HG02981 (cell line): Measurements from ENCODE around the gene KIF23.
"Not testable (repeated sequence)": the region's sequence is repeated elsewhere in the genome, so short reads cannot be mapped to it uniquely, and the experiment has no call there.

Source experiments
- ATAC-seq: cut with Tn5 transposase; IDR thresholded peaks from one replicate; pipeline ENCODE4 v1.9.1; 2021; ENCODE audit warnings: mild to moderate bottlenecking, moderate library complexity; ENCODE audit not compliant: unreplicated experiment

Gene KIF23

GRCh38 chr15:69434238-69434637 is 20.1 kb downstream of the KIF23 start:
- no peak for ATAC-seq

- no peak for ATAC-seq
These were observed 20.5 kb downstream of the KIF23 start for GRCh38 chr15:69434679-69435078.

DNA sequence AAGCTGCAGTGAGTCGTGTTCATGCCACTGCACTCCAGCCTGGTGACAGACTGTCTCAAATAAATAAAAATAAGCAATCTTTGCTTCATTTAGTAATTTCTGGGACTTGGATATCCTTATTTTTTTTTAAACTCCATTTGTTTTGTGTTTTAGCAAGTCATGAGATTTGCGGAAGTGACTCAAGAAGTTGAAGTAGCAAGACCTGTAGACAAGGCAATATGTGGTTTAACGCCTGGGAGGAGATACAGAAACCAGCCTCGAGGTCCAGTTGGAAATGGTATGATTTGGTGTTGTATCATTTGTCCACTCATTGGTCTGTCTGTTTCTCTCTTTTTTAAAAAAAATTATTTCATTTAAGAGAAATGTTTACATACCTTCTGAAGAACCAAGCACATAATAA is 21.8 kb downstream of the KIF23 start:
- no peak for ATAC-seq

DNA sequence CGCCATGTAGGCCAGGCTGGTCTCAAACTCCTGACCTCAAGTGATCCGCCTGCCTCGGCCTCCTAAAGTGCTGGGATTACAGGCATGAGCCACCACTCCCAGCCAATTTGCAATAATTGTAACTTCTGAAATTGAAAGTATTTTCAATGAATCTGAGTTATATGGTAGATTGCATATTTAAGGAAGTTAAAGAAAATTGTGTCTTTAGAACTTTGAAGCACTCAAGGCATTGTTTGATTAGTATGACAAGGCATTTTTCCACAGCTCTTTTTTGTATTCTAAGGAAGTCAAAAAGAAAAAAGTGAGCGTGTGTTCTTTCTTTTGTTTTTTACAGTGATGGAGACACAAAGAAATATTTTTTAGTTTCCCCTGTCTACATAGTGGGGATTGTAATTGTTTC is 22.8 kb downstream of the KIF23 start:
- ATAC-seq = no peak

- ATAC-seq = no peak
These were observed 25.5 kb downstream of the KIF23 start for GRCh38 chr15:69439623-69440022.

GRCh38 chr15:69443032-69443611 is 29.0 kb downstream of the KIF23 start:
- ATAC-seq = peak; percentile 54

- no peak for ATAC-seq
These were observed 30.5 kb downstream of the KIF23 start for GRCh38 chr15:69444686-69445085.

GRCh38 chr15:69446953-69447352 is 32.8 kb downstream of the KIF23 start:
- ATAC-seq = no peak

DNA sequence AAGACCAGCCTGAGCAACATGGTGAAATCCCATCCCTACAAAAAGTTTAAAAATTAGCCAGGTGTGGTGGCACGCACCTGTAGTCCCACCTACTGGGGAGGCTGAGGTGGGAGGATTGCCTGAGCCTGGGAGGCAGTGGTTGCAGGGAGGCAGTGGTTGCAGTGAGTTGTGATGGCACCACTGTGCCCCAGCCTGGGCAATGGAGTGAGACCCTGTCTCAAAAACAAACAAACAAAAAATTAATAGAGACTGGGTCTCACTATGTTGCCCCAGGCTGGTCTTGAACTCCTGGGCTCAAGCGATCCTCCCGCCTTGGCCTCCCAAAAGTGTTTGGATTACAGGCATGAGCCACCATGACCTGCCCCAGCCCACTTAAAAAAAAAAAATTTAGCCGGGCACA is 36.1 kb downstream of the KIF23 start:
- not testable (repeated sequence) for ATAC-seq

- no peak for ATAC-seq
These were observed 37.0 kb downstream of the KIF23 start for GRCh38 chr15:69450968-69451695.

- ATAC-seq = peak; percentile 39
These were observed 38.0 kb downstream of the KIF23 start for GRCh38 chr15:69451951-69452691.

DNA sequence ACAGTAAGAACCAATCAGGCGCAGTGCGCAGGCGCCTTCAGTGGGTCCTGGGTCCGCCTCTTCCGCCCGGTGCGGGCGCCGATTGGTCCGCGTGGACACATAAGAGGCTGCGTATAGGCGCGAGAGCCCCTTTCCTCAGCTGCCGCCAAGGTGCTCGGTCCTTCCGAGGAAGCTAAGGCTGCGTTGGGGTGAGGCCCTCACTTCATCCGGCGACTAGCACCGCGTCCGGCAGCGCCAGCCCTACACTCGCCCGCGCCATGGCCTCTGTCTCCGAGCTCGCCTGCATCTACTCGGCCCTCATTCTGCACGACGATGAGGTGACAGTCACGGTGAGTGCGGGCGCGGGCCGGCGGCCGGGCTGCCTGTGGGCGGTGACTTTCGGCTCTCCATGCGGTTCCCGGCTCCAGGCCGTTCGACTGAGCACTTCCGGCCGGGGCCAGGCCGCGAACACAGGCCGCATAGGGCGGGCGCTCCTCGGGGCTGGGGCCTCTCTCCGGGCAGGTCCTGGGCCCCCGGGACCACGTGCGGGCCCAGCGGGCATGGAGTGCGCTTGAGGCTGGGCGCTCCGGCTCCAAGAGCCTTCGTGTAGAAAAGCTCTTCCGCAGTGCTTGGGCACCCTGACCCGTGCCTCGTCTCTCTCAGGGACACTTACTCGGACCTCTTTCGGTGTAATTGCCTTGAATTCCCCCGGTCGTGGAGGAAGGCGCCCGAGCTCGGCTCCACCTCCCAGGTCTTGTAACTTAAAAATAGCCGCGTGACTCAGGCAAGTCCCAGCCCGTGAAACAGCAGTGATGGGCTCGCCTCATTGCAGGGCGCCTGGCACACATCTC is 38.8 kb downstream of the KIF23 start, which contains the start of gene RPLP1:
Gene RPLP1, plus strand, starts transcription at position 127 of the 830 bp plus-strand sequence. Its CDS starts 131 bp downstream, at position 258.
- ATAC-seq = peak; percentile 87

DNA sequence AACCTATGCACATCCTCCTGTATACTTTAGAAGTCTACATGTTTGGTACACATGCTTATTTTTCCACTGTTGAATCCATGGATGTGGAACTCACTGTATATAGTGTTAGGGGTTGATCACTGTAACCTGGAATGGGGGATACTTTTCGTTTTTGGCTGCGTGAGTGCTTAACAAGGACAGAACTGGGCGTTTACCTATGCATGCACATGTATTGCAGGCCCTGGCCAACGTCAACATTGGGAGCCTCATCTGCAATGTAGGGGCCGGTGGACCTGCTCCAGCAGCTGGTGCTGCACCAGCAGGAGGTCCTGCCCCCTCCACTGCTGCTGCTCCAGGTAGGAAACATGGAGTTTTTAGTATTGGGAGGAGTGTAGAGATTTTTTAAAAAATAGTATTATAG is 40.8 kb downstream of the KIF23 start:
- ATAC-seq = no peak

DNA sequence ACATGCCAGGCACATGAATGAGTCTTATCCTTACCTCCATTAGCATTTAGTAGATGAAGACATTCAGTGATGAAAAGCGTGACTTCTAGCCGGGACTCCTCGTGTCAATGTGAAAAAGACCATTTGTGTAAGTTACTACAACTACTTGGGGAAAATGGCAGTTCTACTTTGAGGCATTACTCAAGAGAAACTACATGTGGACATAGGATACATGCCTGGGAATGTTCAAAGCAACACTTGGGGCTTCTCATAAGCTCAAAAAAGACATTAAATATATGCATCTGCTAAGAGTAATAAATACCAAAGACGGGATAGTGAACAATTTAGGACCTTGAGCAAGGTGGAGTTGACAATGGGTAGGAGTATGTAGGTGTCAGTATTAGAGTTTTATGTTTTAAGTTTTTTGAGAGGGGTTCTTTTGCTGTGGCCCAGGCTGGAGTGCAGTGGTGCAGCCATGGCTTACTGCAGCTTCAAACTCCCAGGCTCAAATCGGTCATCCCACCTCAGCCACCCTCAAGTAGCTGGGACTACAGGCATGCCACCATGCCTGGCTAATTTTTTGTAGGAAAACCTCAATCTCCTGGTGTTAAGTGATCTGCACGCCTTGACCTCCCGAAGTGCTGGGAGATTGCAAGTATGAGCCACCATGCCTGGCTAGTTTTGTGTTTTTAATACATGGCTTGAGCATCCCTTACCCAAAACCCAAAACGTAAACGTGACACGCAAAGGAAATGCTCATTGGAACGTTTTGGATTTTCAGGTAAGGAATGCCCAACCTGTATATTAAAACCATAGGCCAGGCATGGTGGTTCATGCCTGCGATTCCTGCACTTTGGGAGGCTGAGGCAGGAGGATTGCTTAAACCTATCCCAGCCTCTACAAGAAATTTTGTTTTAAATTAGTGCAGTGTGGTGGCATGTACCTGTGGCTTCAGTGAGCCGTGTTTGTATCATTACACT is 42.3 kb downstream of the KIF23 start:
- ATAC-seq = no peak

GRCh38 chr15:69457304-69458280 is 43.4 kb downstream of the KIF23 start:
- no peak for ATAC-seq

DNA sequence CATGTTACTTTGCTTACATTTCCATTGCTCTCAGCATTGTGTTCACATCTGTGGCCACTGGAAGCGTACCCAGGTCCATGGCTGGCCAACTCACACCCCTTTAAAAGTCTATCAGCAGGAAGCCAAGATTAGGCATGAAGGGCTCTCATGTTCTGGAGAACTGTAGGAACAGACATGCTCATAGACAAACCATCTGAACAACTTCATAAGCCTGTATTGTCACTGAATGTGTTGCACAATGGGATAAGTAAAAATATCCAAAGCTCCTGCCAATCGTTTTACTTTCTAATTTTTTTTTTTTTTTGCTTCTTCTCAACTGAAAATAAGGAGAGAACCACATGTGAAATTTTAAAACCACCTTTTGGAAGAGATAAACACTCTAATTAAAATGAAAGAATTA is 44.9 kb downstream of the KIF23 start:
- no peak for ATAC-seq

DNA sequence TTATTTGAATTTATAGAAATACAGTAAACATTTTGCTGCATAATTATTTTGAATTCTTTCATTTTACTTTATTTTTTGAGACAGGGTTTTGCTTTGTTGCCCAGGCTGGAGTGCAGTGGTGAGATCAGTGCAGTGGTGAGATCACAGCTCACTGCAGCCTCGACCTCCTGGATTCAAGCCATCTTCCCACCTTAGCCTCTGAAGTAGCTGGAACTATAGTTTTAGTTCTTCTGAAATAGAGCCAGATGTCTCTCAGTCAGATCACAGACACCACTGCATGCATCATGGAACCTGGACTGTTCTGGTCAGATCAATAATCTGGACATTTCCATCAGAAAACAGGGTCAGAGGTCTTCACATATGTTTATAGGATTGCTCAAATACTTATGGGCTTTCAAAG is 46.3 kb downstream of the KIF23 start:
- ATAC-seq = no peak

- no peak for ATAC-seq
These were observed 47.9 kb downstream of the KIF23 start for GRCh38 chr15:69462030-69462492.
